Heart right ventricle (tissue), 16 donors: Measurements from ENCODE around the gene ALX4. TPM values are rescaled to one million over a fixed set of nuclear protein-coding genes. Genes with fewer than 3 reads are reported as not detected.

Experiments used
- ATAC-seq, 8 donors: fragments of 200-7000 bp; cut with Tn5 transposase; one replicate each; pipeline ENCODE4 v1.9.1; 2020; ENCODE audit warnings: mild to moderate bottlenecking in 8 of 8, moderate library complexity in 8 of 8, moderate number of reproducible peaks in 1 of 8
- DNase-seq, 2 donors: peaks; one replicate each; pipeline ENCODE4 v3.0.0-alpha.2; 2020
- H3K27ac ChIP-seq, 10 donors: fragments of 200-600 bp; sonication (generic) in 2 of 10; one replicate each; pipeline versions ENCODE4 v1.5.0 to v1.8.0; 2020 to 2022; ENCODE audit warnings: mild to moderate bottlenecking in 3 of 10
- H3K27me3 ChIP-seq, 7 donors: fragments of 200-600 bp; one replicate each; pipeline ENCODE4 v1.8.0; 2021 to 2022; ENCODE audit warnings: mild to moderate bottlenecking in 2 of 7
- H3K36me3 ChIP-seq, 9 donors: fragments of 200-600 bp; sonication (generic) in 1 of 9; one replicate each; pipeline versions ENCODE4 v1.5.0 to v1.8.0; 2020 to 2022; ENCODE audit warnings: mild to moderate bottlenecking in 2 of 9
- H3K4me1 ChIP-seq, 9 donors: fragments of 200-600 bp; sonication (generic) in 1 of 9; one replicate each; pipeline versions ENCODE4 v1.5.0 to v1.8.0; 2020 to 2022; ENCODE audit warnings: mild to moderate bottlenecking in 4 of 9
- H3K4me3 ChIP-seq, 10 donors: fragments of 200-600 bp; sonication (generic) in 2 of 10; one replicate each; pipeline versions ENCODE4 v1.5.0 to v1.8.0; 2020 to 2022; ENCODE audit warnings: mild to moderate bottlenecking in 7 of 10, moderate library complexity in 2 of 10
- H3K9me3 ChIP-seq, 11 donors: fragments of 200-600 bp in 10 of 11; sonication (generic) in 2 of 11; one replicate each; pipeline versions ENCODE4 v1.5.0 to v1.8.0; 2013 to 2022; ENCODE audit warnings: mild to moderate bottlenecking in 2 of 11, control low read depth in 1 of 11, moderate library complexity in 1 of 11
- WGBS, 2 donors: extraction: QIAGEN DNeasy Blood & Tissue Kit; methylation state at CpG; one replicate each; pipeline ENCODE4 v1.1.7; 2013; ENCODE audit warnings: inconsistent platforms in 1 of 2; 5-methylcytosine and 5-hydroxymethylcytosine counted together
- intact Hi-C, 10 donors: fragments of 100-400 bp; cut with DNase I; formaldehyde crosslinking; loops; one replicate each; pipeline versions ENCODE4 v1.11.1 to v1.14.2; 2022
- polyA plus RNA-seq, 2 donors: library from polyadenylated mRNA; stranded (reverse); fragments of 200-250 nt; gene quantifications; one replicate each; pipeline ENCODE4 v1.2.3, GENCODE V29; 2013
- total RNA-seq, 10 donors: library from RNA; stranded (reverse); fragmentation: NEBNext Ultra II Directional in 3 of 10; extraction: Animal tissue kit (Norgen Biotek cat#: 25700) in 3 of 10; gene quantifications; one replicate each; pipeline versions ENCODE4 v1.2.1 to v1.2.4, GENCODE V29; 2021 to 2023
- TF ChIP-seq, protein P1 (sequence below), 9 donors: fragments of 200-600 bp; sonication (generic) in 2 of 9; IDR thresholded peaks; one replicate each; pipeline versions ENCODE4 v1.5.0 to v1.8.0; 2021 to 2022; ENCODE audit warnings: antibody characterized with exemption in 9 of 9, mild to moderate bottlenecking in 5 of 9, moderate library complexity in 1 of 9
- donor health status: Arrhythmogenic right ventricular cardiomyopathy.
- donor health status: ischemic (EF 13 %, LVEDD 7.1; RV severe dilation, severe dysfunction).
- donor health status: healthy with polysubstance abuse.
- donor health status: DM: no; HTN: yes; CAD: no.
- donor health status: DM: no; HTN: no; CAD: no.
- donor health status: ischemic (EF 25% LVEDD 6.9; RV normal size, moderate dysfunction).
- donor health status: ischemic (EF 25% LVEDD 5.7; RV mildly dilated, moderate dysfunction).
- donor health status: healthy.
- donor health status: DM: yes; HTN: yes; CAD: no.
- donor health status: Ischemic cardiomyopathy.
- donor health status: ischemic (EF 35%, LVEDD 5.7; RV mildly dilated, moderate dysfunction).
- donor health status: nonischemic (EF 11% LVEDD 7.7; RV severe dilation, severe dysfunction).
- donor health status: DM: yes; HTN: yes; CAD: no.
- donor health status: PGD.
- donor health status: ischemic (EF 29% LVEDD 5.4; RV normal size, mild dysfunction).
- donor health status: nonischemic (EF 23%, LVEDD 6.1; RV moderate dilation, normal function).

ALX4 gene
- total and polyA plus RNA-seq, 12 donors = 0.01 to 0.07 (median 0.06) TPM; not detected in 5

DNA sequence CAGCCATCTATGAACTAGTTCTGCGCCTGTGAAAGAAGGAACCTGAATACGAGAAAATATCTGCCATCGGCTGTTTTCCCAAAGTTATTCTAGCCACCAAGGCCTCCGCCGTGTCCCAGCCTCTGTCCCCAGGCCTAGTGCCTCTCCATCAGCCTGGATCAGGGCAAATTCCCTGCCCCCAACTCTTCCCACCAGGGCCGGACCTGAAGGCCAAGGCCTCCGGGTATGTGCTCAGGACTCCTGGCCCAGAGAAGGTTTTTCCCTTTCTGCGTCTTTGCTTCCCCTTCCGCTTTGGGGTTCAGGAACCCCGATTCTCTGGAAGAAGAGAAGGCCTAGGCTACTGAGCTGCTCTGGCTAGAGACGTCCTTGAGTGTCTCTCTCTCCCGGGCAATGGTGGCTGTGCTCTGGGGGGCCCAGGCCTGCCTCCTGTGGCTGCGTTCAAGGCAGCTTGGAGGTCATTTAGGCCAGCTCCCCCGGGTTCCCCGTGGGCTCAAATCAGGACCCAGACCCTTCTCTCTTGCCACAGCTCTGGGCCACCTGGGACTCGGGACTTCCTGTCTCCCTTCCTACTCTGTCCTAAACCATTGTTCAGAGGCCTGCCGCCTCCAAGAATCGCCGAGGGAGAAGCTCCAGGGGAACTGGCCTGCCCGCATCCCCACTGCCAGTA lies 1.6 kb downstream of the ALX4 start:
- Histone ChIP-seq H3K36me3 (no peaks in the 10 kb centered on the region), H3K27me3 (peaks cover 55 to 100% (median 100%) of the 10 kb centered on the region in 7 donors), H3K4me1 (peaks cover 17 to 54% (median 36%) of the 10 kb centered on the region in 9 donors), H3K9me3 (no peaks in the 10 kb centered on the region), H3K4me3 (peak overlapping the region in 1 of 10 donors; percentile 47), H3K27ac (no peak overlapping the region)
- DNase-seq = no peak
- WGBS, 2 donors = 71 to 77% methylated on average over 20 of the region's 20 CpGs
- intact Hi-C loops = no loop called here
- TF ChIP-seq, protein P1, sequence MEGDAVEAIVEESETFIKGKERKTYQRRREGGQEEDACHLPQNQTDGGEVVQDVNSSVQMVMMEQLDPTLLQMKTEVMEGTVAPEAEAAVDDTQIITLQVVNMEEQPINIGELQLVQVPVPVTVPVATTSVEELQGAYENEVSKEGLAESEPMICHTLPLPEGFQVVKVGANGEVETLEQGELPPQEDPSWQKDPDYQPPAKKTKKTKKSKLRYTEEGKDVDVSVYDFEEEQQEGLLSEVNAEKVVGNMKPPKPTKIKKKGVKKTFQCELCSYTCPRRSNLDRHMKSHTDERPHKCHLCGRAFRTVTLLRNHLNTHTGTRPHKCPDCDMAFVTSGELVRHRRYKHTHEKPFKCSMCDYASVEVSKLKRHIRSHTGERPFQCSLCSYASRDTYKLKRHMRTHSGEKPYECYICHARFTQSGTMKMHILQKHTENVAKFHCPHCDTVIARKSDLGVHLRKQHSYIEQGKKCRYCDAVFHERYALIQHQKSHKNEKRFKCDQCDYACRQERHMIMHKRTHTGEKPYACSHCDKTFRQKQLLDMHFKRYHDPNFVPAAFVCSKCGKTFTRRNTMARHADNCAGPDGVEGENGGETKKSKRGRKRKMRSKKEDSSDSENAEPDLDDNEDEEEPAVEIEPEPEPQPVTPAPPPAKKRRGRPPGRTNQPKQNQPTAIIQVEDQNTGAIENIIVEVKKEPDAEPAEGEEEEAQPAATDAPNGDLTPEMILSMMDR (IDR thresholded peaks at IDR 0.05) = no peak
- no peak for ATAC-seq

GRCh38 chr11:44307340-44308099 lies 2.4 kb downstream of the ALX4 start:
- Histone ChIP-seq H3K27ac (no peak overlapping the region), H3K36me3 (no peaks in the 10 kb centered on the region), H3K4me1 (peaks cover 17 to 54% (median 36%) of the 10 kb centered on the region in 9 donors), H3K4me3 (no peak overlapping the region), H3K9me3 (no peaks in the 10 kb centered on the region), H3K27me3 (peaks cover 58 to 100% (median 100%) of the 10 kb centered on the region in 7 donors)
- intact Hi-C loops = no loop called here
- WGBS, 2 donors = 95 to 98% methylated on average over 10 of the region's 10 CpGs
- no peak for DNase-seq
- TF ChIP-seq, protein P1 (IDR thresholded peaks at IDR 0.05) = no peak
- ATAC-seq = no peak

DNA sequence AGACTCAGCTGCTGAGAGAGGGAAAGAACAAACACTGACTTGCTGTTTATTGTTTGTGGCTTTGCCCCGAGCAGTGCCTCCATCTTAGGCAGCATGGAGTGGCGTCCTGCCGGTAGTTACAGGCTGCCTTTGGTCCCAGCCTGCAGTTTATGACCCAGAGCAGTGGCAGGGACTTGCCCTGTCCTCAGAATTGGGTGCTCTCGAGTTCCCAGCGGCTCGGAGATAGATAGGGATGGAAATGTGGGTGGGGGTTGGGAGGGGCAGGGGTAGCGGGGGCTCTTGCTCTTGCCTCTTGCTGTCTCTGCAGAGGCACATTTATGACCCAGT lies 3.1 kb downstream of the ALX4 start:
- Histone ChIP-seq H3K4me1 (peaks cover 17 to 54% (median 36%) of the 10 kb centered on the region in 9 donors), H3K36me3 (no peaks in the 10 kb centered on the region), H3K9me3 (no peaks in the 10 kb centered on the region), H3K4me3 (no peak overlapping the region), H3K27me3 (peaks cover 58 to 100% (median 100%) of the 10 kb centered on the region in 7 donors), H3K27ac (no peak overlapping the region)
- intact Hi-C loops = no loop called here
- DNase-seq (no peak), ATAC-seq (no peak)
- TF ChIP-seq, protein P1 (IDR thresholded peaks at IDR 0.05) = no peak
- 84 to 89% methylated on average over 7 of the region's 7 CpGs for WGBS, 2 donors

DNA sequence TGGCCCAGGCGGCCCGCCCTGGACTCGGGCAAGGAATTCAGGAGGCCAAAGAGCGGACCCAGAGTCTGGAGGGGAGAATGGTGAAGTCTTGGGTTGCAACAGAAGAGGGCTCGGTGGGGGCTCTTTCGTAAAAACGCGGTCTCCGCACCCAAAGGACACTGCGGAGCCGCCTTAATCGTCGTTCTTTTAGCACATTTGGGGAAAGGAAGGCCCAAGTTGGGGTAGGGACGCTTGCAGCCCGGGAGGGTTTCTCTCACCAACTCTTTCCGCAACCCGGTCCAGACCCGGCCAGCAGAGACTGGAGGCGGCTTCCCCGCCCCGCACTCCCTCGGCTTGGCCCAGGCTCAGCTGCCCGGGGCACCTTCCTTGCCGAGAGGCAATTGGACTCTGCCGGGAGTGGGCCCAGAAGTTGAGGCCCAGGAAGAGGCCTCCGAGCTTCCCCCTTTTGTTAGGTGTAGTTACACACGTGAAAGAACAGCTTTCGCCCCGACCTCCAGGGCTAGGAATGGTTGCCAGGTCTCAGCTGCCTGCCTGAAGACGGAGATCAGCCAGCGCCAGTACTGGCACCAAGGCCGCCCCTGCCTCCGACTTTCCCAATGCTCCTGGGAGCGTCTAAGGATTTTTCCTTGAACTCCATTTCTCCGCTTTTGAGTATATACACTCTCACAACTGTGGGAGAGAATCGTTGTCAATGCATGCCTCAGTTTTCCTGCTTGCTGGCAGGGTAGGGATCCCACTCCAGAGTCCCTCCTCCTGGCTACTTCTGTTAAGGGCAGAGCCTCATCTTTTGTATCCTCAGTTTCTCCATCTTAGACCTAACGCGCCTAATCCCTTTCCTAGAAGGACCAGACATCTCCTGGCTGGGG lies 3.7 kb downstream of the ALX4 start:
- H3K4me3 ChIP-seq = peak overlapping the region; percentile 32 to 59 (median 56)
- WGBS, 2 donors = 41 to 58% methylated on average over 38 of the region's 38 CpGs
- intact Hi-C loops = no loop called here
- no peak overlapping the region for H3K27ac ChIP-seq
- H3K36me3 ChIP-seq = no peaks in the 10 kb centered on the region
- TF ChIP-seq, protein P1 (IDR thresholded peaks at IDR 0.05) = no peak
- no peaks in the 10 kb centered on the region for H3K9me3 ChIP-seq
- peaks cover 52 to 100% (median 100%) of the 10 kb centered on the region in 7 donors for H3K27me3 ChIP-seq
- ATAC-seq (no peak), DNase-seq (no peak)
- H3K4me1 ChIP-seq = peaks cover 17 to 49% (median 36%) of the 10 kb centered on the region in 9 donors
